Naive thymus-derived CD8-positive, alpha-beta T cell (primary cell): ENCODE data around the gene PIP5K1C. TPM values are rescaled to one million over a fixed set of nuclear protein-coding genes. Genes with fewer than 3 reads are reported as not detected.
"Not testable (repeated sequence)": the region's sequence is repeated elsewhere in the genome, so short reads cannot be mapped to it uniquely, and the experiment has no call there.

ENCODE experiments used
- ATAC-seq, 2 donors: fragments of 150-1000 bp; cut with Tn5 transposase in 1 of 2; sonication (Bioruptor Pico), chemical (Tn5 transposase) in 1 of 2; 1 replicate in 1 of 2; 2 replicates in 1 of 2; pipeline ENCODE4 v1.10.0; 2021; ENCODE audit warnings: mild to moderate bottlenecking in 2 of 2, moderate library complexity in 2 of 2
- POLR2A ChIA-PET: fragments of 350-600 bp; sonication (Branson Sonifier 250); formaldehyde crosslinking; loops from one replicate; lab custom pipeline; 2021; ENCODE audit warnings: antibody characterized with exemption; lab: Charles Lee
- DNase-seq, 10 donors: peaks; one replicate each; pipeline versions ENCODE4 v3.0.0 to v3.0.0-alpha.2; 2020 to 2022
- H3K27ac Mint-ChIP-seq, 10 donors: one replicate each; pipeline ENCODE4 v1.8.0; 2020 to 2022; ENCODE audit warnings: mild to moderate bottlenecking in 10 of 10, mixed read lengths in 10 of 10, moderate library complexity in 4 of 10, inconsistent platforms in 1 of 10
- H3K27me3 Mint-ChIP-seq, 5 donors: one replicate each; pipeline ENCODE4 v1.8.0; 2021 to 2022; ENCODE audit warnings: mixed read lengths in 5 of 5
- H3K36me3 Mint-ChIP-seq, 3 donors: one replicate each; pipeline ENCODE4 v1.8.0; 2020 to 2022; ENCODE audit warnings: mixed read lengths in 3 of 3, mild to moderate bottlenecking in 2 of 3, inconsistent platforms in 1 of 3
- H3K4me1 Mint-ChIP-seq, 4 donors: one replicate each; pipeline ENCODE4 v1.8.0; 2021 to 2022; ENCODE audit warnings: mixed read lengths in 4 of 4
- H3K4me3 Mint-ChIP-seq, 10 donors: one replicate each; pipeline ENCODE4 v1.8.0; 2020 to 2022; ENCODE audit warnings: mild to moderate bottlenecking in 10 of 10, mixed read lengths in 10 of 10, moderate library complexity in 6 of 10, inconsistent platforms in 1 of 10
- H3K9me3 Mint-ChIP-seq, 9 donors: one replicate each; pipeline ENCODE4 v1.8.0; 2020 to 2022; ENCODE audit warnings: mixed read lengths in 9 of 9, mild to moderate bottlenecking in 3 of 9, inconsistent platforms in 1 of 9, moderate library complexity in 1 of 9
- polyA plus RNA-seq, 3 donors: library from polyadenylated mRNA; unstranded; fragments of 300-500 nt; fragmentation: Illumina TruSeq; gene quantifications; one replicate each; pipeline ENCODE4 v1.2.3, GENCODE V29; 2021
- total RNA-seq, 8 experiments: library from RNA in 2 of 8; stranded (reverse) in 2 of 8; gene quantifications; one replicate each; pipeline ENCODE4 v1.2.3 and lab custom pipeline; 2021 to 2026

Gene PIP5K1C
- total and polyA plus RNA-seq, 5 experiments from 2014 or later, result 3.9 to 32.0 (median 10.1) TPM

GRCh38 chr19:3653081-3653795 is 47.0 kb downstream of the PIP5K1C start:
- DNase-seq (no peak), ATAC-seq (no peak)
- Mint-ChIP-seq H3K4me3 (no peak overlapping the region), H3K27me3 (no peaks in the 10 kb centered on the region), H3K4me1 (no peaks in the 10 kb centered on the region), H3K36me3 (peaks cover 0 to 26% (median 12%) of the 10 kb centered on the region in 3 donors), H3K27ac (no peak overlapping the region), H3K9me3 (no peaks in the 10 kb centered on the region)
- POLR2A ChIA-PET, result interaction anchor here (0.6 kb wide), 1 partner anchor 846 kb away, joined by 4 read pairs; no protein-coding TSS in a partner anchor

GRCh38 chr19:3652422-3652821 is 47.8 kb downstream of the PIP5K1C start:
- Mint-ChIP-seq H3K27ac (no peak overlapping the region), H3K4me3 (no peak overlapping the region), H3K36me3 (peaks cover 0 to 20% (median 7%) of the 10 kb centered on the region in 3 donors), H3K9me3 (no peaks in the 10 kb centered on the region), H3K4me1 (no peaks in the 10 kb centered on the region), H3K27me3 (no peaks in the 10 kb centered on the region)
- DNase-seq (no peak), ATAC-seq (no peak)
- POLR2A ChIA-PET, result interaction anchor here (0.6 kb wide), 1 partner anchor 847 kb away, joined by 4 read pairs; no protein-coding TSS in a partner anchor

- Mint-ChIP-seq H3K4me3 (no peak overlapping the region), H3K4me1 (no peaks in the 10 kb centered on the region), H3K9me3 (no peaks in the 10 kb centered on the region), H3K27me3 (no peaks in the 10 kb centered on the region), H3K36me3 (peaks cover 0 to 13% (median under 1%) of the 10 kb centered on the region in 3 donors), H3K27ac (no peak overlapping the region)
- no peak for ATAC-seq
- DNase-seq, result no peak
- POLR2A ChIA-PET, result no interaction called here
Measured at GRCh38 chr19:3651684-3652083, 48.6 kb downstream of the PIP5K1C start.

GRCh38 chr19:3649888-3650287 is 50.4 kb downstream of the PIP5K1C start:
- Mint-ChIP-seq H3K9me3 (no peaks in the 10 kb centered on the region), H3K4me3 (no peak overlapping the region), H3K36me3 (peaks cover 0 to 10% (median 1%) of the 10 kb centered on the region in 3 donors), H3K27ac (no peak overlapping the region), H3K27me3 (no peaks in the 10 kb centered on the region), H3K4me1 (no peaks in the 10 kb centered on the region)
- DNase-seq (no peak), ATAC-seq (no peak)
- POLR2A ChIA-PET, result no interaction called here

GRCh38 chr19:3648037-3648905 is 52.0 kb downstream of the PIP5K1C start:
- no peak for DNase-seq
- no peak for ATAC-seq
- H3K36me3 Mint-ChIP-seq, result peaks cover 0 to 7% (median 1%) of the 10 kb centered on the region in 3 donors
- H3K4me1 Mint-ChIP-seq, result no peaks in the 10 kb centered on the region
- peak overlapping the region in 1 of 10 donors; percentile 48 for H3K27ac Mint-ChIP-seq
- H3K9me3 Mint-ChIP-seq, result no peaks in the 10 kb centered on the region
- POLR2A ChIA-PET, result no interaction called here
- H3K27me3 Mint-ChIP-seq, result no peaks in the 10 kb centered on the region
- H3K4me3 Mint-ChIP-seq, result no peak overlapping the region

GRCh38 chr19:3647102-3647501 is 53.2 kb downstream of the PIP5K1C start:
- ATAC-seq, H3K27me3 Mint-ChIP-seq, H3K4me3 Mint-ChIP-seq, POLR2A ChIA-PET, H3K9me3 Mint-ChIP-seq, H3K27ac Mint-ChIP-seq, H3K36me3 Mint-ChIP-seq, DNase-seq, H3K4me1 Mint-ChIP-seq: not testable (repeated sequence)

GRCh38 chr19:3646336-3647092 is 53.8 kb downstream of the PIP5K1C start:
- DNase-seq (no peak), ATAC-seq (no peak)
- no peaks in the 10 kb centered on the region for H3K4me1 Mint-ChIP-seq
- H3K9me3 Mint-ChIP-seq, result no peaks in the 10 kb centered on the region
- no peaks in the 10 kb centered on the region for H3K27me3 Mint-ChIP-seq
- H3K27ac Mint-ChIP-seq, result peak overlapping the region in 1 of 10 donors; percentile 53
- peaks cover 0 to 10% (median 4%) of the 10 kb centered on the region in 3 donors for H3K36me3 Mint-ChIP-seq
- H3K4me3 Mint-ChIP-seq, result no peak overlapping the region
- POLR2A ChIA-PET, result no interaction called here

GRCh38 chr19:3645726-3646125 is 54.5 kb downstream of the PIP5K1C start:
- H3K4me3 Mint-ChIP-seq, result no peak overlapping the region
- no peaks in the 10 kb centered on the region for H3K4me1 Mint-ChIP-seq
- POLR2A ChIA-PET, result no interaction called here
- ATAC-seq (no peak), DNase-seq (no peak)
- H3K27me3 Mint-ChIP-seq, result no peaks in the 10 kb centered on the region
- no peaks in the 10 kb centered on the region for H3K9me3 Mint-ChIP-seq
- H3K27ac Mint-ChIP-seq, result no peak overlapping the region
- H3K36me3 Mint-ChIP-seq, result peaks cover 0 to 8% (median 4%) of the 10 kb centered on the region in 3 donors

GRCh38 chr19:3645067-3645396 is 55.2 kb downstream of the PIP5K1C start:
- peaks cover 0 to 8% (median 4%) of the 10 kb centered on the region in 3 donors for H3K36me3 Mint-ChIP-seq
- ATAC-seq (no peak), DNase-seq (no peak)
- H3K4me1 Mint-ChIP-seq, result no peaks in the 10 kb centered on the region
- no peaks in the 10 kb centered on the region for H3K9me3 Mint-ChIP-seq
- H3K27ac Mint-ChIP-seq, result no peak overlapping the region
- POLR2A ChIA-PET, result no interaction called here
- no peak overlapping the region for H3K4me3 Mint-ChIP-seq
- H3K27me3 Mint-ChIP-seq, result no peaks in the 10 kb centered on the region

- POLR2A ChIA-PET, result no interaction called here
- Mint-ChIP-seq H3K4me1 (no peaks in the 10 kb centered on the region), H3K4me3 (no peak overlapping the region), H3K9me3 (no peaks in the 10 kb centered on the region), H3K27me3 (no peaks in the 10 kb centered on the region), H3K27ac (no peak overlapping the region), H3K36me3 (peaks cover 0 to 13% (median 4%) of the 10 kb centered on the region in 3 donors)
- ATAC-seq, result no peak
- no peak for DNase-seq
Measured at GRCh38 chr19:3644351-3645066, 55.8 kb downstream of the PIP5K1C start.

- ATAC-seq (no peak), DNase-seq (no peak)
- Mint-ChIP-seq H3K9me3 (no peaks in the 10 kb centered on the region), H3K4me1 (no peaks in the 10 kb centered on the region), H3K27me3 (no peaks in the 10 kb centered on the region), H3K4me3 (no peak overlapping the region), H3K36me3 (peaks cover 0 to 17% (median 4%) of the 10 kb centered on the region in 3 donors), H3K27ac (no peak overlapping the region)
- POLR2A ChIA-PET, result no interaction called here
Measured at GRCh38 chr19:3643674-3644313, 56.5 kb downstream of the PIP5K1C start.
